SU-DHL-6 (cell line): ENCODE measurements around the gene LCE2B.

Source experiments
- CTCF ChIP-seq: fragments of 200-600 bp; sonication (generic); IDR thresholded peaks from one replicate; pipeline ENCODE4 v1.5.1; 2017; ENCODE audit warnings: antibody characterized with exemption, mild to moderate bottlenecking, low read length, moderate library complexity; ENCODE audit not compliant: insufficient read depth, poor library complexity, severe bottlenecking
- EZH2phosphoT487 ChIP-seq: fragments of 200-600 bp; sonication (generic), shearing (Covaris generic); conservative IDR thresholded peaks from 2 replicates; pipeline ENCODE4 v1.6.1; 2018; ENCODE audit warnings: mild to moderate bottlenecking, antibody characterized with exemption, low read length, moderate library complexity, mixed read lengths

- TF ChIP-seq CTCF (no peak), EZH2phosphoT487 (no peak)
These were observed 42.0 kb upstream of the LCE2B start for GRCh38 chr1:152643945-152644344.
